ENCODE results near the gene MVB12B. TPM values are rescaled to one million over a fixed set of nuclear protein-coding genes. Genes with fewer than 3 reads are reported as not detected.

Gene MVB12B
- total and polyA plus RNA-seq, 2 of the 8 experiments (the other 6 are each of a cell fraction or from before 2014, with no cell fraction given), result 2.6 to 5.0 TPM

DNA sequence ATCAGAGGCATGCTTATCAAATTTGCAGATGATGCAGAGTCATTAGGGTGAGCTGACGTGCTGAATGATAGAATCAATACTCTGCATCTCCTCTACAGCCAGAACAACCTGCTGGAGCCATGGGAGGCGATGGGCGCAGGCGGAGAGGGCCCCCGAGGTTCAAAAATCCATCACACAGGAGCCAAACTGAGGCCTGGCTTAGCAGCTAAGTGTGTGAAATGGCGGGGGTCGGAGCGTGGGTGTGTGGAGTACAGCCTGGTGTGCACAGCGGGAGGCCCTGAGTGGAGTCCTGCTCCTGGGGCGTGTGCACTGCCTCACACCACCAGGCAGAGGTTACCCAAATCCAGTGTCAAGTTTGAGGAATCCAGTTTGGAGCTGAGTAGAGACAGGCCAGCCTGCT, 73.2 kb downstream of the MVB12B start (continued):
- TF ChIP-seq, protein P1, sequence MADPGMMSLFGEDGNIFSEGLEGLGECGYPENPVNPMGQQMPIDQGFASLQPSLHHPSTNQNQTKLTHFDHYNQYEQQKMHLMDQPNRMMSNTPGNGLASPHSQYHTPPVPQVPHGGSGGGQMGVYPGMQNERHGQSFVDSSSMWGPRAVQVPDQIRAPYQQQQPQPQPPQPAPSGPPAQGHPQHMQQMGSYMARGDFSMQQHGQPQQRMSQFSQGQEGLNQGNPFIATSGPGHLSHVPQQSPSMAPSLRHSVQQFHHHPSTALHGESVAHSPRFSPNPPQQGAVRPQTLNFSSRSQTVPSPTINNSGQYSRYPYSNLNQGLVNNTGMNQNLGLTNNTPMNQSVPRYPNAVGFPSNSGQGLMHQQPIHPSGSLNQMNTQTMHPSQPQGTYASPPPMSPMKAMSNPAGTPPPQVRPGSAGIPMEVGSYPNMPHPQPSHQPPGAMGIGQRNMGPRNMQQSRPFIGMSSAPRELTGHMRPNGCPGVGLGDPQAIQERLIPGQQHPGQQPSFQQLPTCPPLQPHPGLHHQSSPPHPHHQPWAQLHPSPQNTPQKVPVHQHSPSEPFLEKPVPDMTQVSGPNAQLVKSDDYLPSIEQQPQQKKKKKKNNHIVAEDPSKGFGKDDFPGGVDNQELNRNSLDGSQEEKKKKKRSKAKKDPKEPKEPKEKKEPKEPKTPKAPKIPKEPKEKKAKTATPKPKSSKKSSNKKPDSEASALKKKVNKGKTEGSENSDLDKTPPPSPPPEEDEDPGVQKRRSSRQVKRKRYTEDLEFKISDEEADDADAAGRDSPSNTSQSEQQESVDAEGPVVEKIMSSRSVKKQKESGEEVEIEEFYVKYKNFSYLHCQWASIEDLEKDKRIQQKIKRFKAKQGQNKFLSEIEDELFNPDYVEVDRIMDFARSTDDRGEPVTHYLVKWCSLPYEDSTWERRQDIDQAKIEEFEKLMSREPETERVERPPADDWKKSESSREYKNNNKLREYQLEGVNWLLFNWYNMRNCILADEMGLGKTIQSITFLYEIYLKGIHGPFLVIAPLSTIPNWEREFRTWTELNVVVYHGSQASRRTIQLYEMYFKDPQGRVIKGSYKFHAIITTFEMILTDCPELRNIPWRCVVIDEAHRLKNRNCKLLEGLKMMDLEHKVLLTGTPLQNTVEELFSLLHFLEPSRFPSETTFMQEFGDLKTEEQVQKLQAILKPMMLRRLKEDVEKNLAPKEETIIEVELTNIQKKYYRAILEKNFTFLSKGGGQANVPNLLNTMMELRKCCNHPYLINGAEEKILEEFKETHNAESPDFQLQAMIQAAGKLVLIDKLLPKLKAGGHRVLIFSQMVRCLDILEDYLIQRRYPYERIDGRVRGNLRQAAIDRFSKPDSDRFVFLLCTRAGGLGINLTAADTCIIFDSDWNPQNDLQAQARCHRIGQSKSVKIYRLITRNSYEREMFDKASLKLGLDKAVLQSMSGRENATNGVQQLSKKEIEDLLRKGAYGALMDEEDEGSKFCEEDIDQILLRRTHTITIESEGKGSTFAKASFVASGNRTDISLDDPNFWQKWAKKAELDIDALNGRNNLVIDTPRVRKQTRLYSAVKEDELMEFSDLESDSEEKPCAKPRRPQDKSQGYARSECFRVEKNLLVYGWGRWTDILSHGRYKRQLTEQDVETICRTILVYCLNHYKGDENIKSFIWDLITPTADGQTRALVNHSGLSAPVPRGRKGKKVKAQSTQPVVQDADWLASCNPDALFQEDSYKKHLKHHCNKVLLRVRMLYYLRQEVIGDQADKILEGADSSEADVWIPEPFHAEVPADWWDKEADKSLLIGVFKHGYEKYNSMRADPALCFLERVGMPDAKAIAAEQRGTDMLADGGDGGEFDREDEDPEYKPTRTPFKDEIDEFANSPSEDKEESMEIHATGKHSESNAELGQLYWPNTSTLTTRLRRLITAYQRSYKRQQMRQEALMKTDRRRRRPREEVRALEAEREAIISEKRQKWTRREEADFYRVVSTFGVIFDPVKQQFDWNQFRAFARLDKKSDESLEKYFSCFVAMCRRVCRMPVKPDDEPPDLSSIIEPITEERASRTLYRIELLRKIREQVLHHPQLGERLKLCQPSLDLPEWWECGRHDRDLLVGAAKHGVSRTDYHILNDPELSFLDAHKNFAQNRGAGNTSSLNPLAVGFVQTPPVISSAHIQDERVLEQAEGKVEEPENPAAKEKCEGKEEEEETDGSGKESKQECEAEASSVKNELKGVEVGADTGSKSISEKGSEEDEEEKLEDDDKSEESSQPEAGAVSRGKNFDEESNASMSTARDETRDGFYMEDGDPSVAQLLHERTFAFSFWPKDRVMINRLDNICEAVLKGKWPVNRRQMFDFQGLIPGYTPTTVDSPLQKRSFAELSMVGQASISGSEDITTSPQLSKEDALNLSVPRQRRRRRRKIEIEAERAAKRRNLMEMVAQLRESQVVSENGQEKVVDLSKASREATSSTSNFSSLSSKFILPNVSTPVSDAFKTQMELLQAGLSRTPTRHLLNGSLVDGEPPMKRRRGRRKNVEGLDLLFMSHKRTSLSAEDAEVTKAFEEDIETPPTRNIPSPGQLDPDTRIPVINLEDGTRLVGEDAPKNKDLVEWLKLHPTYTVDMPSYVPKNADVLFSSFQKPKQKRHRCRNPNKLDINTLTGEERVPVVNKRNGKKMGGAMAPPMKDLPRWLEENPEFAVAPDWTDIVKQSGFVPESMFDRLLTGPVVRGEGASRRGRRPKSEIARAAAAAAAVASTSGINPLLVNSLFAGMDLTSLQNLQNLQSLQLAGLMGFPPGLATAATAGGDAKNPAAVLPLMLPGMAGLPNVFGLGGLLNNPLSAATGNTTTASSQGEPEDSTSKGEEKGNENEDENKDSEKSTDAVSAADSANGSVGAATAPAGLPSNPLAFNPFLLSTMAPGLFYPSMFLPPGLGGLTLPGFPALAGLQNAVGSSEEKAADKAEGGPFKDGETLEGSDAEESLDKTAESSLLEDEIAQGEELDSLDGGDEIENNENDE (IDR thresholded peaks at IDR 0.05; ENCODE audit: insufficient replicate concordance, low read length), result no peak
- no peak for TF ChIP-seq TAF1 (IDR thresholded peaks at IDR 0.05; ENCODE audit: low read depth, low read length)
- TF ChIP-seq SAP30 (IDR thresholded peaks at IDR 0.05; ENCODE audit: insufficient read depth, insufficient replicate concordance, low read length), result no peak
- no peak for TF ChIP-seq RFX5 (IDR thresholded peaks at IDR 0.05; ENCODE audit: borderline replicate concordance, low read depth, low read length)
- TF ChIP-seq YY1 (IDR thresholded peaks at IDR 0.05; ENCODE audit: low read depth, low read length), result no peak
- TF ChIP-seq SUZ12 (IDR thresholded peaks at IDR 0.05; ENCODE audit: low read length), result no peak
- no peak for TF ChIP-seq FOSL1 (IDR thresholded peaks at IDR 0.05; ENCODE audit: insufficient read depth, low read depth, low read length)
